ENCODE measurements around the gene SCART1.

Gene SCART1

DNA sequence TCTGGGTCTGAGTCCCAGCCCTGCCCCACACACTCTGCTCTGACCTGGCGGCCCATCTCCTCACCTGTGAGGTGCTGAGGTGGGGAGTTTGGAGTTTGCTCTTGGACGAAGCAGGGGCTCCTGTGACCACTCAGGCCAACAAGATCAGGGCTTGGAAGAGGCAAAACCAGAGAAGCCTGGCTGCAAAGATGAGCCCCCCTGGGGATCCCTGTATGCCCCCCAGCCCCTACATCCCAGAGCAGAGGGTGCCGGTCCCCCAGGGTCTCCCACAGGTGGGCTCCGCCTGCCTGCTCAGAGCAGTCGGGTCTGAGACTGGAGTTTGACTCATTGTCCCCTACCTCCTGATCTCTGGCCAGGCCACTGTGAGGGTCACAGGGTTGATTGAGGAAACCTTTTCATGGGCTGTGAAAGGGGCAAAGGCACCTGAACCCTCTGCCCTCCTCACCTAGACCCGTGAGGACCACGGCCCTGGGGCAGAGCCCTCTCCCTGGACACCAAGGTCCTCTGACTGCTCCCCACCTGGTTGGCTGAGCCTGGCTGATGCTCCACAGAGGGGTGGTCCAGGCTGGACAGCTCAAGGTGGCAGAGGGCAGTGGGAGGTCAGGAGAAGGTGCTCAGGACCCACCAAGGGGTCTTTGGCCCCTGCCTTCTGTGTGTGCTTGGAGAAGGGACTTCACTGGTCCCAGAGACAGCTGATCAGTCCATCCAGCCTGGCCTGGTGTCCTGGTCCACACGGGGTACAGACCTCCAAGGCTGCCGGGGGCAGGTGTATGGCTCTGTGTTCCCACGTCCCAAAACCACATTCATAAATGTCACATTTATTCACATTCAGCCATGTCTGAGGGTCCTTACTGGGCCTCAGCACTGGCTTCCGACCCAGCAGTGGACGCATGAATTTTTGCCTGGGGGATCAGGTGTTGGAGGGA, 9.1 kb upstream of the SCART1 start:
- no peak for ATAC-seq
- Mint-ChIP-seq H3K4me3 (no peak overlapping the region), H3K9me3 (peaks cover 27% of the 10 kb centered on the region), H3K27me3 (peaks cover 12% of the 10 kb centered on the region), H3K27ac (no peak overlapping the region), H3K36me3 (peaks cover 36% of the 10 kb centered on the region), H3K4me1 (peaks cover 10% of the 10 kb centered on the region)

DNA sequence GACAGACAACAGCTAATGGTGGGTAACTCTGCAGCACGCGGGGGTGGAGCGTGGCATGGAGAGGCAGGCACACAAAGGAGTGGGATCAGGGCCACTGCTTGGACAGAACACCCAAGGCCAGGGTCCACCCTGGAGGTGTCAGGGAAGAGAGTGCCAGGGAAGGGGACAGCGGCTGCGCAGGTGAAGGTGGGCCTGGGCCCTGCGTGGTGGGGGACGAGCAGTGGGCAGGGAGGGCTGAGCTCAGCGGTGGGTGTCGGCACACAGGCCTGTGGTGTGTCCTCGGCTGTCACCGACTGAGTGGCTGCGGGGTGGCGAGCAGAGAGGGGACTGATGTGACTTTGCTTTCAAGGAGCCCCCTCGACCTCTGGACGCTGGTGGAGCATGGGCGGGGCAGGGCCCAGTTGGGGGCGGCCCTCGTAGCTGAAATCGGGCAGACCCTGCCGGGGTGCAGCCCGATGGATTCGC, 8.4 kb upstream of the SCART1 start:
- peaks cover 12% of the 10 kb centered on the region for H3K27me3 Mint-ChIP-seq
- H3K9me3 Mint-ChIP-seq: peaks cover 27% of the 10 kb centered on the region
- peaks cover 10% of the 10 kb centered on the region for H3K4me1 Mint-ChIP-seq
- H3K36me3 Mint-ChIP-seq: peaks cover 36% of the 10 kb centered on the region
- no peak overlapping the region for H3K4me3 Mint-ChIP-seq
- ATAC-seq: no peak
- H3K27ac Mint-ChIP-seq: no peak overlapping the region

GRCh38 chr10:133445751-133446708, 7.7 kb upstream of the SCART1 start:
- Mint-ChIP-seq H3K27me3 (peaks cover 12% of the 10 kb centered on the region), H3K36me3 (peaks cover 36% of the 10 kb centered on the region), H3K9me3 (peaks cover 27% of the 10 kb centered on the region), H3K4me3 (no peak overlapping the region), H3K4me1 (peaks cover 10% of the 10 kb centered on the region), H3K27ac (no peak overlapping the region)
- ATAC-seq: peak; percentile 73

GRCh38 chr10:133446979-133447378, 6.8 kb upstream of the SCART1 start:
- Mint-ChIP-seq H3K27ac (no peak overlapping the region), H3K9me3 (peaks cover 27% of the 10 kb centered on the region), H3K4me1 (peaks cover 9% of the 10 kb centered on the region), H3K36me3 (peaks cover 36% of the 10 kb centered on the region), H3K4me3 (no peak overlapping the region), H3K27me3 (peaks cover 12% of the 10 kb centered on the region)
- ATAC-seq: no peak

DNA sequence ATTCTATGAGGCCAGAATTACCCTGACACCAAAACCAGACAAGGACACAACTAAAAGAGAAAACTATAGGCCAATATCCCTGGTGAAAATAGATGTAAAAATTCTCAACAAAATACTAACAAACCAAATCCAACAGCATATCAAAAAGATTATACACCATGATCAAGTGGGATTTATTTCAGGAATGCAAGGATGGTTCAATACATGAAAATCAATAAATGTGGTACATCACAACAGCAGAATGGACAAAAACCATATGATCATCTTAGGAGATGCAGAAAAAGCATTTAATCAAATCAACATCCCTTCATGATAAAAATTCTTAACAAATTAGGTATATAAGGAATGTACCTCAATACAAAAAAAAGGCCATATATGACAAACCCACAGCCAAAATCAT, 5.6 kb upstream of the SCART1 start:
- Mint-ChIP-seq H3K4me3 (no peak overlapping the region), H3K4me1 (no peaks in the 10 kb centered on the region), H3K9me3 (peaks cover 27% of the 10 kb centered on the region), H3K27ac (no peak overlapping the region), H3K36me3 (peaks cover 36% of the 10 kb centered on the region), H3K27me3 (peaks cover 12% of the 10 kb centered on the region)
- no peak for ATAC-seq

GRCh38 chr10:133451346-133451745, 2.4 kb upstream of the SCART1 start:
- peaks cover 27% of the 10 kb centered on the region for H3K36me3 Mint-ChIP-seq
- no peak overlapping the region for H3K4me3 Mint-ChIP-seq
- H3K27me3 Mint-ChIP-seq: no peaks in the 10 kb centered on the region
- H3K27ac Mint-ChIP-seq: no peak overlapping the region
- peaks cover 22% of the 10 kb centered on the region for H3K9me3 Mint-ChIP-seq
- no peaks in the 10 kb centered on the region for H3K4me1 Mint-ChIP-seq
- no peak for ATAC-seq

DNA sequence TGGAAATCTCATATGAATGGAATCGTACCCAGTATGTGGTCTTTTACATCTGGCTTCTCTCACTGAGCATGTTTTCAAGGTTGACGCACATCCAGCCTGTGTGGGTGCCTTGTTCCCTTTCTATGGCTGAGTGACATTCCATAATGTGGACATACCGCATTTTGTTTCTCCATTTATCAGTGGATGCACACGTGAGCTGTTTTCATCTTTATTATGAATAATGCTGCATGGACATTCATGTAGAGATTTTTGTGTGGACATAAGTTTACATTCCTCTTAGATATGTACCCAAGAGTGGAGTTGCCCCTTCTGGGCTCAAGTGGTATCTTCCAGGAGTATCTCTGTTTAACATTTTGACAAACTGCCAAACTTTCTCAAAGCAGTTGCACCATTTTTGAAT, 1.3 kb upstream of the SCART1 start:
- Mint-ChIP-seq H3K9me3 (peaks cover 14% of the 10 kb centered on the region), H3K27ac (no peak overlapping the region), H3K27me3 (no peaks in the 10 kb centered on the region), H3K36me3 (peaks cover 16% of the 10 kb centered on the region), H3K4me1 (no peaks in the 10 kb centered on the region), H3K4me3 (no peak overlapping the region)
- ATAC-seq: no peak

- Mint-ChIP-seq H3K9me3 (peaks cover 2% of the 10 kb centered on the region), H3K27ac (no peak overlapping the region), H3K4me3 (no peak overlapping the region), H3K27me3 (no peaks in the 10 kb centered on the region), H3K36me3 (no peaks in the 10 kb centered on the region), H3K4me1 (no peaks in the 10 kb centered on the region)
- ATAC-seq: peak; percentile 18
Observed at GRCh38 chr10:133454204-133454893, 604 bp downstream of the SCART1 start.

DNA sequence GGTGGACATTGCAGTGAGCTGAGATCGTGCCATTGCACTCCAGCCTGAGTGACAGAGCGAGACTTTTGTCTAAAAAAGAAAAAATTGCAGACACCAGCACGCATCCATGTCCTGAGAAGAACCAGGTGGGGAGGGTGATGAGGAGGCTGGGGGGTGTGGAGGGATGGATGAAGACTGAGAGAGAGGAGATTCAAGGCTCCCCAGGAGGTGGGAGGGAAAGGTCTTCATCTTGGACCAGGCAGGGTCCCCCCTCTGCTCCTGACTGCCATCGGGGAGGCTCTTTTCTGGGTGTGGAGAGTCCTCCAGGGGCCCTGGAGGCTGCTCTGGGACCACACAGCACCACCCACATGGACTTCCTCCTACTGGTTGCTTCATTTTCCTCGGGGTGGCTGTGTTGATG, 1.5 kb downstream of the SCART1 start:
- Mint-ChIP-seq H3K27me3 (no peaks in the 10 kb centered on the region), H3K4me1 (no peaks in the 10 kb centered on the region), H3K9me3 (no peaks in the 10 kb centered on the region), H3K27ac (no peak overlapping the region), H3K36me3 (no peaks in the 10 kb centered on the region), H3K4me3 (no peak overlapping the region)
- ATAC-seq: no peak

- no peaks in the 10 kb centered on the region for H3K27me3 Mint-ChIP-seq
- no peak overlapping the region for H3K4me3 Mint-ChIP-seq
- no peaks in the 10 kb centered on the region for H3K4me1 Mint-ChIP-seq
- no peak for ATAC-seq
- H3K36me3 Mint-ChIP-seq: no peaks in the 10 kb centered on the region
- no peaks in the 10 kb centered on the region for H3K9me3 Mint-ChIP-seq
- H3K27ac Mint-ChIP-seq: no peak overlapping the region
Observed at GRCh38 chr10:133455611-133456031, 1.9 kb downstream of the SCART1 start.

DNA sequence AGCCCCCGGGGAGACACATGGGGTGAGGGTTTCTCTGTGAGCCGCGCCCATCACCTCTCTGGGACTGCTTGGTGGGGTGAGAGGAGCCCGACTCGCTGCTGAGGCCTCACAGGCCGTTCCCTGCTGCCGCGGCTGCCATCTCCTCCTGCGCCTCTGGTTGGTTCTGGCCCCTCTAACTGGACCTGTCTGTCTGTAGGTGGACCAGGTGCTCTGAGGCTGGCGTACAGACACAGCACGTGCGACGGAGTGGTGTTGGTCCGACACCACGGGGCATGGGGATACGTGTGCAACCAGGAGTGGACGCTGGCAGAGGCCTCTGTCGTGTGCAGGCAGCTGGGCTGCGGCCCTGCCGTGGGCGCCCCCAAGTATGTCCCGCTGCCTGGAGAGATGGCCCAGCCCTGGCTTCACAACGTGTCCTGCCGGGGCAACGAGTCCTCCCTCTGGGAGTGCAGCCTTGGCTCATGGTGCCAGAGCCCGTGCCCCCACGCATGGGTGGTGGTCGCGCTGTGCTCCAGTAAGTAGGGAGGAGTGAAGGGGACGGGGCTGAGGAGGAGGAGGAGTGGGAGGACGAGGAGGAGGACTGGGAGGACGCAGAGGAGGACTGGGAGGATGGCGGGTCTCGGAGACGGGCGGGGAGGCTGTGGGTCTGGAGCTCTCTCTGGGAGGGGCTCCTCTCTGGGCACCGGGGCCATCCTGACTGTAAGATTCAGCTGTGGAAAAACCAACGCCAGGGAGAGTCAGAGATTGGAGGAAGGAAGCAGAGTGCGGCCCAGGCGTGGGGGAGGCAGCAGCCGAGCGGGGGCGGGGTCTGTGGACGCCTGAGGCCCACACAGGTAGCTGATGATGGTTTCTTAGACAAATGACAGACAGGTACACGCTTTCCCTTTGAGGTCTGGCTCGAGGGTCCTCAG, 2.6 kb downstream of the SCART1 start:
- ATAC-seq: no peak
- H3K4me3 Mint-ChIP-seq: no peak overlapping the region
- H3K27me3 Mint-ChIP-seq: no peaks in the 10 kb centered on the region
- H3K4me1 Mint-ChIP-seq: no peaks in the 10 kb centered on the region
- H3K9me3 Mint-ChIP-seq: no peaks in the 10 kb centered on the region
- no peak overlapping the region for H3K27ac Mint-ChIP-seq
- H3K36me3 Mint-ChIP-seq: peaks cover 2% of the 10 kb centered on the region

- H3K9me3 Mint-ChIP-seq: no peaks in the 10 kb centered on the region
- H3K36me3 Mint-ChIP-seq: peaks cover 8% of the 10 kb centered on the region
- ATAC-seq: no peak
- no peak overlapping the region for H3K4me3 Mint-ChIP-seq
- no peaks in the 10 kb centered on the region for H3K4me1 Mint-ChIP-seq
- H3K27ac Mint-ChIP-seq: no peak overlapping the region
- no peaks in the 10 kb centered on the region for H3K27me3 Mint-ChIP-seq
Observed at GRCh38 chr10:133457100-133457841, 3.5 kb downstream of the SCART1 start.

- H3K9me3 Mint-ChIP-seq: no peaks in the 10 kb centered on the region
- ATAC-seq: peak; percentile 7
- no peak overlapping the region for H3K4me3 Mint-ChIP-seq
- no peaks in the 10 kb centered on the region for H3K27me3 Mint-ChIP-seq
- H3K36me3 Mint-ChIP-seq: peaks cover 8% of the 10 kb centered on the region
- H3K27ac Mint-ChIP-seq: no peak overlapping the region
- no peaks in the 10 kb centered on the region for H3K4me1 Mint-ChIP-seq
Observed at GRCh38 chr10:133458021-133458709, 4.4 kb downstream of the SCART1 start.

Measured in stimulated activated memory B cell treated with anti-CD40 and anti-IgM and Interleukin-4, amounts not matched to agents 10 μg/mL and 1 μg/mL and 100 μg/mL, for 72 hours (primary cell).